GM12891 (cell line): ENCODE results near the gene RHEB.

Experiments used
- POLR2A ChIP-seq: IDR thresholded peaks from 2 replicates; pipeline ENCODE4 v1.6.1; 2011; ENCODE audit warnings: low read depth, low read length, control low read depth
- POLR2AphosphoS5 ChIP-seq: IDR thresholded peaks from 2 replicates; pipeline ENCODE4 v1.6.1; 2011; ENCODE audit warnings: low read depth, low read length, control low read depth

DNA sequence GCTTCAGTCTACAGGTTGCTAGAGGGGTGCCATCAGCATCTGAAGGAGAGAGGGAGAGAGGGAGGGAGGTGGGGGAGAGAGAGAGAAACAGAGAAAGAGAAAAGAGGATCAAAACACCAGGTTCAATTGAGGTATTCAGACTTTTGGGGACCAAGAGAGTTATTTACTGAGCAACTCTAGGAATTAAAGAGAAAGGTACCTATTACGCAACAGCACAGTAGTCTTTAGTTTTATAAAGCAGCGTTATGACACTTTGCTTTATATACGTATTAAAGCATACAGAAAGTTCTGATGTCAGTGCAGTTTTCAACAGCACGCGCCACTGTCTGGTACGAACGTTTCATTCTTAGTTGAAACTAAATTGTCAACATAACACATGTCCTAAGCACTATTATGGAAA lies 41.8 kb downstream of the RHEB start:
- TF ChIP-seq POLR2A: no peak
- TF ChIP-seq POLR2AphosphoS5: no peak
